ENCODE data around the gene MED16.

Gene MED16

GRCh38 chr19:892894-893689 lies at the start of gene MED16, which contains the start of gene RNU6-9:
Gene MED16, minus strand, starts transcription at chr19:893187. Its CDS starts 2,056 bp downstream, at chr19:891131.
Gene RNU6-9, plus strand, starts transcription at chr19:893484.
- DNase-seq (ENCODE audit: low read depth, low spot score): peak; percentile 79

GRCh38 chr19:942133-942645 lies 49.2 kb upstream of the MED16 start:
- DNase-seq (ENCODE audit: low read depth, low spot score): no peak

- no peak for DNase-seq (ENCODE audit: low read depth, low spot score)
These were observed 48.5 kb upstream of the MED16 start for GRCh38 chr19:941292-942132.

GRCh38 chr19:940591-941291 lies 47.8 kb upstream of the MED16 start:
- peak; percentile 42 for DNase-seq (ENCODE audit: low read depth, low spot score)

GRCh38 chr19:939922-940321 lies 46.9 kb upstream of the MED16 start:
- no peak for DNase-seq (ENCODE audit: low read depth, low spot score)

- no peak for DNase-seq (ENCODE audit: low read depth, low spot score)
These were observed 46.5 kb upstream of the MED16 start for GRCh38 chr19:939439-939838.

GRCh38 chr19:938233-938923 lies 45.4 kb upstream of the MED16 start:
- no peak for DNase-seq (ENCODE audit: low read depth, low spot score)

- DNase-seq (ENCODE audit: low read depth, low spot score): no peak
These were observed 44.3 kb upstream of the MED16 start for GRCh38 chr19:937259-937694.

- no peak for DNase-seq (ENCODE audit: low read depth, low spot score)
These were observed 43.2 kb upstream of the MED16 start for GRCh38 chr19:936175-936546.

GRCh38 chr19:934865-935479 lies 42.0 kb upstream of the MED16 start:
- DNase-seq (ENCODE audit: low read depth, low spot score): no peak

GRCh38 chr19:934197-934840 lies 41.3 kb upstream of the MED16 start:
- no peak for DNase-seq (ENCODE audit: low read depth, low spot score)

- DNase-seq (ENCODE audit: low read depth, low spot score): no peak
These were observed 40.5 kb upstream of the MED16 start for GRCh38 chr19:933553-933882.

- DNase-seq (ENCODE audit: low read depth, low spot score): no peak
These were observed 39.9 kb upstream of the MED16 start for GRCh38 chr19:932648-933552.

- DNase-seq (ENCODE audit: low read depth, low spot score): no peak
These were observed 39.1 kb upstream of the MED16 start for GRCh38 chr19:931860-932647.

- DNase-seq (ENCODE audit: low read depth, low spot score): no peak
These were observed 36.9 kb upstream of the MED16 start for GRCh38 chr19:929891-930258.

GRCh38 chr19:929203-929890 lies 36.4 kb upstream of the MED16 start:
- DNase-seq (ENCODE audit: low read depth, low spot score): no peak

- no peak for DNase-seq (ENCODE audit: low read depth, low spot score)
These were observed 35.6 kb upstream of the MED16 start for GRCh38 chr19:928471-929202.
